Ishikawa (cell line): Measurements from ENCODE around the gene MDM1.

Experiments used
- CREB1 ChIP-seq: IDR thresholded peaks from 2 replicates; pipeline ENCODE4 v1.6.1; 2012; ENCODE audit warnings: low read depth
- EP300 ChIP-seq: IDR thresholded peaks from 2 replicates; pipeline ENCODE4 v1.6.1; 2012; ENCODE audit warnings: borderline replicate concordance
- MAX ChIP-seq: IDR thresholded peaks from 2 replicates; pipeline ENCODE4 v1.6.1; 2012
- NFIC ChIP-seq: IDR thresholded peaks from 2 replicates; pipeline ENCODE4 v1.6.1; 2012
- RAD21 ChIP-seq: IDR thresholded peaks from 2 replicates; pipeline ENCODE4 v1.6.1; 2012; ENCODE audit warnings: low read depth
- REST ChIP-seq: IDR thresholded peaks from 2 replicates; pipeline ENCODE4 v1.6.1; 2012; ENCODE audit warnings: low read depth, mild to moderate bottlenecking
- TAF1 ChIP-seq: IDR thresholded peaks from 2 replicates; pipeline ENCODE4 v1.6.1; 2012; ENCODE audit warnings: low read depth, mild to moderate bottlenecking
- YY1 ChIP-seq: IDR thresholded peaks from 2 replicates; pipeline ENCODE4 v1.6.1; 2012; ENCODE audit warnings: low read depth
- ZBTB7A ChIP-seq: IDR thresholded peaks from 2 replicates; pipeline ENCODE4 v1.6.1; 2012; ENCODE audit warnings: low read depth

- TF ChIP-seq MAX (no peak), RAD21 (no peak), TAF1 (no peak), YY1 (no peak), ZBTB7A (no peak), EP300 (no peak), CREB1 (no peak), REST (no peak), NFIC (no peak)
Observed at GRCh38 chr12:68293347-68293746, 38.8 kb downstream of the MDM1 start.
